ENCODE data around the gene NR3C1. TPM values are rescaled to one million over a fixed set of nuclear protein-coding genes. Genes with fewer than 3 reads are reported as not detected.

NR3C1 gene
- polyA plus RNA-seq, 1 donor from 2014 or later: 2.3 TPM

- no peak overlapping the region for H3K4me2 ChIP-seq (ENCODE audit: low read length)
- no peaks in the 10 kb centered on the region for H3K9me2 ChIP-seq (ENCODE audit: insufficient read depth, low read length)
- H3K9ac ChIP-seq (ENCODE audit: low read length): no peak overlapping the region
- H3K9me3 ChIP-seq (ENCODE audit: low read length): no peaks in the 10 kb centered on the region
- no peaks in the 10 kb centered on the region for H3K36me3 ChIP-seq (ENCODE audit: insufficient read depth, low read length)
- TF ChIP-seq RAD21 (conservative IDR thresholded peaks at IDR 0.05) (no peak), EP300 (conservative IDR thresholded peaks at IDR 0.05; ENCODE audit: poor library complexity, severe bottlenecking) (no peak), TAF1 (IDR thresholded peaks at IDR 0.05; ENCODE audit: low read depth) (no peak), MXI1 (conservative IDR thresholded peaks at IDR 0.05; ENCODE audit: poor library complexity, severe bottlenecking) (no peak), REST (IDR thresholded peaks at IDR 0.05; ENCODE audit: borderline replicate concordance) (no peak), EZH2 (IDR thresholded peaks at IDR 0.05; ENCODE audit: borderline replicate concordance, insufficient read depth, low read length, poor library complexity, severe bottlenecking) (no peak), POLR2AphosphoS5 (IDR thresholded peaks at IDR 0.05) (no peak), CTCF (IDR thresholded peaks at IDR 0.05; ENCODE audit: poor library complexity, severe bottlenecking) (no peak), SMC3 (conservative IDR thresholded peaks at IDR 0.05; ENCODE audit: poor library complexity) (no peak)
- peaks cover 8% of the 10 kb centered on the region for H3K27me3 ChIP-seq (ENCODE audit: insufficient read depth, low read depth, low read length)
- no peak overlapping the region for H3K4me3 ChIP-seq (ENCODE audit: low read length)
- H3F3A ChIP-seq (ENCODE audit: insufficient read depth, low read length, poor library complexity, severe bottlenecking): no peaks in the 10 kb centered on the region
- H4K20me1 ChIP-seq (ENCODE audit: insufficient read depth): no peaks in the 10 kb centered on the region
- H2AFZ ChIP-seq (ENCODE audit: low read depth, low read length): no peak overlapping the region
- no peak overlapping the region for H3K27ac ChIP-seq (ENCODE audit: low read length)
- no peaks in the 10 kb centered on the region for H3K79me2 ChIP-seq (replicated peaks; ENCODE audit: insufficient read depth, low read length)
Observed at GRCh38 chr5:143393524-143393923, 10.0 kb downstream of the NR3C1 start.

GRCh38 chr5:143390941-143391340 lies 12.5 kb downstream of the NR3C1 start:
- TF ChIP-seq SMC3 (conservative IDR thresholded peaks at IDR 0.05; ENCODE audit: poor library complexity) (no peak), TAF1 (IDR thresholded peaks at IDR 0.05; ENCODE audit: low read depth) (no peak), REST (IDR thresholded peaks at IDR 0.05; ENCODE audit: borderline replicate concordance) (no peak), MXI1 (conservative IDR thresholded peaks at IDR 0.05; ENCODE audit: poor library complexity, severe bottlenecking) (no peak), CTCF (IDR thresholded peaks at IDR 0.05; ENCODE audit: poor library complexity, severe bottlenecking) (no peak), EZH2 (IDR thresholded peaks at IDR 0.05; ENCODE audit: borderline replicate concordance, insufficient read depth, low read length, poor library complexity, severe bottlenecking) (no peak)
- Histone ChIP-seq H3K9ac (ENCODE audit: low read length) (no peak overlapping the region), H3K4me3 (ENCODE audit: low read length) (no peak overlapping the region), H3K36me3 (ENCODE audit: insufficient read depth, low read length) (no peaks in the 10 kb centered on the region), H3K9me3 (ENCODE audit: low read length) (no peaks in the 10 kb centered on the region), H3K27ac (ENCODE audit: low read length) (no peak overlapping the region), H3K4me2 (ENCODE audit: low read length) (no peak overlapping the region), H4K20me1 (ENCODE audit: insufficient read depth) (no peaks in the 10 kb centered on the region), H2AFZ (ENCODE audit: low read depth, low read length) (no peak overlapping the region), H3K79me2 (replicated peaks; ENCODE audit: insufficient read depth, low read length) (no peaks in the 10 kb centered on the region), H3K9me2 (ENCODE audit: insufficient read depth, low read length) (no peaks in the 10 kb centered on the region), H3F3A (ENCODE audit: insufficient read depth, low read length, poor library complexity, severe bottlenecking) (no peaks in the 10 kb centered on the region), H3K27me3 (ENCODE audit: insufficient read depth, low read depth, low read length) (no peaks in the 10 kb centered on the region)

Measured in neural cell (in vitro differentiated cells).